ENCODE measurements around the gene TES.

- TF ChIP-seq ZNF274 (IDR thresholded peaks at IDR 0.05; ENCODE audit: low read depth, low read length) (no peak), YY1 (IDR thresholded peaks at IDR 0.05; ENCODE audit: insufficient read depth, insufficient read length) (no peak), SUZ12 (IDR thresholded peaks at IDR 0.05; ENCODE audit: extremely low read depth, insufficient read depth, insufficient read length) (no peak)
Observed at GRCh38 chr7:116212869-116213268, 2.5 kb downstream of the TES start.

All from NT2/D1 (cell line).